G401 (cell line): Measurements from ENCODE around the gene INO80D. TPM values are rescaled to one million over a fixed set of nuclear protein-coding genes. Genes with fewer than 3 reads are reported as not detected.
"Not testable (repeated sequence)": the region's sequence is repeated elsewhere in the genome, so short reads cannot be mapped to it uniquely, and the experiment has no call there.

Source experiments
- DNase-seq: peaks from one replicate; pipeline ENCODE4 v3.0.0-alpha.2; 2015; ENCODE audit warnings: low spot score
- in situ Hi-C: cut with HindIII; loops from 2 replicates; pipeline ENCODE4 v1.10.0; 2016; ENCODE audit warnings: low sequenced_read_pairs, mixed read lengths
- total RNA-seq: library from RNA; depleted of rRNA; stranded (reverse); fragments of >200 nt; shearing (Covaris generic); gene quantifications from 2 replicates; pipeline ENCODE4 v1.2.3, GENCODE V29; 2014

The INO80D gene
- total RNA-seq, 1 experiment from 2014 or later, result 2.7 TPM

DNA sequence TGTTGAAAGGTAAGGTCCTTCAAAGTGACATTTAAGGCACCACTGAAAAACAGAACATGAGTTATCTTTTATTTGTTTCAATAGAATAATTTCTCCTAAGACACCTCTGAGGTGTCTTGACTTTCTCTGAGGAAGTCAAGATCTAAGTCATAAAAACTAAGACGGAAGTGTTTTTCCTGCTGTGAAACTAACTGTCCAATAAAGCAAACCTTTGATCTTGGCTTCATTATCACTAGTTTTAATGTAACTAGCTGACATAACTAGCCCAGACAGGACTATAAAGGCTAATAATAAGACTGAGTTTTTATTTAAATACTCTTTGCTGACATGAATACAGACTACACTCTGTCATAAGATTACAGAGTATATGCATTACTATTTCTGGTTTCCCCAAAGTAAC, 36.6 kb downstream of the INO80D start:
- in situ Hi-C loops, result no loop called here

DNA sequence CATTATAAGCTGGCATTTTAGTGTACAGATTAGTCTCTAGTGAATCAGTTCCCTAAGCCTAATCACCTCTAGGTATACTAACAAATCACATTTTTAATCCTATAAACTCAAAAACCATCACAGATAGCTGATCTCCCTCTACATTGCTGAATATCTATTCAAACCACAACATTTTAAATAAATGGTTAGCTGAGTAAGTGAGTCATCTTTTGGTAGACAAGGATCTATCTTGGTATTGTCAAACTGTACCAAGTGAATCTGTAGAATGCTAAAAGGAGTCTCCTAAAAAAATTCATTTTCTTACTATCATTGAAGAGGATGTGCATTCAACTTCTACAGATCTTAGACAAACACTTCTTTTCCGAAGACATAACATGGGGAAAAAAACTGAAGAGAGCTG, 40.7 kb downstream of the INO80D start:
- in situ Hi-C loops, result no loop called here
- no peak for DNase-seq

More for the DNA sequence above, 36.6 kb downstream of the INO80D start:
- DNase-seq, result no peak

DNA sequence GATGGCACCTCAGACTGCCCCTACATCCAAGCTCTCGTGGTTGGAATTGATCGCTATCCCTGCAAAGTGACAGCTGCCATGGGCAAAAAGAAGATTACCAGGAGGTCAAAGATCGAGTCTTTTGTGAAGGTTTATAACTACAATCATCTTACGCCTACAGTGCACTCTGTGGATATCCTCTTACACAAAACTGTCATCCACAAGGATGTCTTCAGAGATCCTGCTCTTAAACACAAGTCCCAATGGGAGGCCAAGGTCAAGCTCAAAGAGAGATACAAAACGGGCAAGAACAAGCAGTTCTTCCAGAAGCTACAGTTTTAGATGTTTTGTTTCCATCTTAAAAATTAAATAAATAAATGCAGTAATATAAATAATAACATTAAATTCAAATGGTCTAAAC, 45.4 kb downstream of the INO80D start:
- in situ Hi-C loops, result no loop called here
- no peak for DNase-seq

DNA sequence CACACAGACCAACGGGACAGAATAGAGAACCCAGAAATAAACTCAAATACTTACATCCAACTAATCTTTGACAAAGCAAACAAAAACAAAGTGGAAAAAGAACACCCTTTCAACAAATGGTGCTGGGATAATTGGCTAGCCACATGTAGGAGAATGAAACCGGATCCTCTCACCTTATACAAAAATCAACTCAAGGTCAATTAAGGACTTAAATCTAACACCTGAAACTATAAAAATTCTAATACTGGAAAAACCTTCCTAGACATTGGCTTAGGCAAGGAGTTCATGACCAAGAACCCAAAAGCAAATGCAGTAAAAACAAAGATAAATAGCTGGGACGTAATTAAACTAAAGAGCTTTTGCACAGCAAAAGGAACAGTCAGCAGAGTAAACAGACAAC, 50.6 kb downstream of the INO80D start:
- in situ Hi-C loops, DNase-seq: not testable (repeated sequence)

DNA sequence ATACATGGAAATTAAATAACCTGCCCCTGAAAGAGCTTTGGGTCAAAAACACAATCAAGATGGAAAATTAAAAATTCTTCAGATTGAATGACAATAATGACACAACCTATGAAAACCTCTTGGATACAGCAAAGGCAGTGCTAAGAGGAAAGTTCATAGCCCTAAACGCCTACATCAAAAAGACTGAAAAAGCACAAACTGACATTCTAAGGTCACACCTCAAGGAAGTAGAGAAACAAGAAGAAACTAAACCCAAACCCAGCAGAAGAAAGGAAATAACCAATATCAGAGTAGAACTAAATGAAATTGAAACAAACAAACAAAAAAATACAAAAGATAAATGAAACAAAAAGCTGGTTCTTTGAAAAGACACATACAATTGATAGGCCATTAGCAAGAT, 52.5 kb downstream of the INO80D start:
- in situ Hi-C loops, DNase-seq: not testable (repeated sequence)

DNA sequence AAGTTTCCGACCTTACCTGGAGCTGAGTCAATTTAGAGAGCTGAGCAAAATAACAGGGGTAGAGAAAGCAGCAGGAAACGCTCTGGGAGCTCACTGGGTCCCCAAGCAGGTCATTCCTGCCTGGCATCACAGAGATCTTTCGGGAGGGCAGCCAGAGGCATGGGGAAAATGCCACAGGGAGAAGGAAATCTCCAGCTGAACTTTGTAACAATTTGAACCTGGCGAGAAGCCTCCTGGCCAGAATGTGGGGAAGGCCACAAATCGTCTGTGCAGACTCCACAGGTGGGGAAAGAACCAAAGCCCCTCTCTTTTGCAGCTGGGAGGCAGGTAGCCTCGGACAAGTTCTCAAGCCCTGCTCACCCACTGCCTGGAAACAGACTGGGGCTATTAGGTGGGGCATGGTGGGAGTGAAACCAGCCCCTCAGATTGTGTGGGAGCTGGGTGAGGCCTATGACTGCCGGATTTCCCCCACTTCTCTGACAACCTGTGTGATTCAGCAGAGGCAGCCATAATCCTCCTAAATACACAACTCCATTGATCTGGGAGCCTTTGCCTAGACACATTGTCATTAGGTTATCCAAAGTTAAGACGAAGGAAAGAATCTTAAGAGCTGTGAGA, 53.9 kb downstream of the INO80D start:
- in situ Hi-C loops, result no loop called here
- DNase-seq, result no peak

DNA sequence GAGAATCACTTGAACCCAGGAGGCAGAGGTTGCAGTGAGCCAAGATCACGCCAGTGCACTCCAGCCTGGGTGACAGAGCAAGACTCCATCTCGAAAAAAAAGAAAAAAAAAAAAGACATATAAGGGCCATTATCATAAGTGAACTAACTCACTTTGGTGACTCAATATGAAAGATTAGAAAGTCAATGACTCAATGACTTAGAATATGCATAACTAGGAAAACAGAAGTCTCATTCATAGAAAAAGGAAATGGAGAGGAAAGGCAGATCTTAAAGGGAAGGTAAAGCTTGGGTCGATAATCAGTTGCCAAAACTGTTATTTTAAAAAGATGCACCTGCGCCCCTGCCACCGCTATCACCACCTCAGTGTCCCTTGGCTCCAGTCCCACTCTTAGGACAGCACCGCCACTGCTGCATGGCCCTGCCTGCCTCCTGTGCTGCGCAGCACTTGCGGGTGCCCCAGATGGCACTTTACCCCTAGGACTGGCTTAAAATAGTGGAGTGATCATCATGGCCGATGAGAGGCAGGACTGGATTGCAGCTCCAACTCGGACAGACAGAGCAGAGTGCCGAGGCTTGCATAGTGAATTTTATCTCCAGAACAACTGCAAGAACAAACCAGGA, 54.7 kb downstream of the INO80D start:
- DNase-seq, result no peak
- in situ Hi-C loops, result no loop called here

DNA sequence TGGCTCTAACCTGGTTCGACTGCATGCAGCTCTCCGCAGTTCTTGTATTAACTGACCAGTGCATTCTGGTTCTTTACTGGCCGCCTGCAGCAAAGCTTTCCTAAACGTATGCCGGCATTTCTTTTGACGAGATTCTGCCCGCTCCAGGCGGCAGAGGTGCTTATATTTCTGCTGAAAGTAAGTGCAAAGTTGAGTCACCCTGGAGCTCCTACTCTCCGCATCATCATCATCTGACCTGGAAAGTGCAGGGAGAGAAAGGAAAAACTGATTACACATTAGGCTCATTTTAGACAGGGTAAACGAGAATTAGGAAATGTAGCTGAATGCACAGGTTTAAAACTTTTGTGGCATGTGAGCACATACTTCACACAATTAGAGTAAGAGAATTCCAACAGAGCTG, 57.9 kb downstream of the INO80D start:
- DNase-seq, result no peak
- in situ Hi-C loops, result no loop called here

DNA sequence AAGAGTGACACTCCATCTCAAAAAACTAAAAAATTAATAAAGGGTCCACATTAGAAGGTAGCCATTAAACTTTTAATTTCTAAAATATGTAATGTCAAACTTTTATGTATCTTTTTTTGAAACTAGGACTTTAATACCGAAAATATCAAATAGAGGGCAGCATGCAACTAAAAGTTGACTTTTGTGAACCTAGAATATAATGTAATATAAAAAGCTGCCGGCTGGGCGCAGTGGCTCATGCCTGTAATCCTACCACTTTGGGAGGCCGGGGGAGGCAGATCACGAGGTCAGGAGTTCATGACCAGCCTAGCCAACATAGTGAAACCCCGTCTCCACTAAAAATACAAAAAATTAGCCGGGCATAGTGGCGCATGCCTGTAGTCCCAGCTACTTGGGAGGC, 62.8 kb downstream of the INO80D start:
- in situ Hi-C loops, result no loop called here
- no peak for DNase-seq

DNA sequence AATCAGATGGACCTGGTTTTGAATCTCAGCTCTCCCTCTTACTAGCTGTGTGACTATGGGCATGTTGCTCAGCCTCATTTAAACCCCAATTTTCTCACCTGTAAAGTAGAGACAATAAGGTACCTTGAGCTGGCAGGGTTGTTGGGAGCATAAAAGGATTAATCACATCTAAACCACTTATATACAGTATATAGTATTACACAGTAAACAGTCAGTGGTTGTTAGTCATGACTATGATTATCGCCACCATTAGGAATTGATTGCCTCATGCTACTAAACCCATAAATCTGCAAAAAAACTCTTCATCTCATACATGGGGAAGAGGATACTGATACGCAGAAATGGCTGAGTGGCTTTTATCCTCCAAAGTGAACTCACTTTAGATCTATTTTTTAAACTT, 65.8 kb downstream of the INO80D start:
- in situ Hi-C loops, result no loop called here
- DNase-seq, result no peak

DNA sequence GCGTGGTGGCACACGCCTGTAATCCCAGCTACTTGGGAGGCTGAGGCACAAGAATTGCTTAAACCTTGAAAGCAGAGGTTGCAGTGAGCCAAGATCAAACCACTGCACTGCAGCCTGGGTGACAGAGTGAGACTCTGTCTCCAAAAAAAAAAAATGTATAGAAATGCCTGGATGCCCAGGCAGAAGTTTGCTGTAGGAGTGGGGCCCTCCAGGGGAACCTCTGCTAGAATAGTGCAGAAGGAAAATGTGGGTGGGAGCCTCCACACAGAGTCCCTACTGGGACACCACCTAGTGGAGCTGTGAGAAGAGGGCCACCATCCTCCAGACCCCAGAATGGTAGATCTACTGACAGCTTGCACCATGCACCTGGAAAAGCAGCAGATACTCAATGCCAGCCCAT, 70.2 kb downstream of the INO80D start:
- in situ Hi-C loops, DNase-seq: not testable (repeated sequence)

DNA sequence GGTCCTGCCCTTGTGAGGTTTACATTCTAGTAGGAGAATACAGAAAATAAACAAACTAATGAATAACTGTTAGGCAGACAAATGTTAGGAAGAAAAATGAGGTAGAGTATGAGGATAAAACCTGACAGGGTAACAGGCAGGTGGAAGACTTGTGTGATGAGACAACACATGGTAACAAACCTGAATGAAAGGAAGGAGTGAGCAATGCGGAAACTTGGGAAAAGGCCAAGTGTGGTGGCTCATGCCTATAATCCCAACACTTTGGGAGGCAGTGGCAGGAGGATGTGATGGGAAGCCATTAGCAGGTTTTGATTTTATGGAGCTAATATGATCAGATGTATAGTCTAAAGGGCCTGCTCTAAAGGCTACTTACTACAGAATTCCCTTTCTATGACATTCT, 74.2 kb downstream of the INO80D start:
- no peak for DNase-seq
- in situ Hi-C loops, result no loop called here

DNA sequence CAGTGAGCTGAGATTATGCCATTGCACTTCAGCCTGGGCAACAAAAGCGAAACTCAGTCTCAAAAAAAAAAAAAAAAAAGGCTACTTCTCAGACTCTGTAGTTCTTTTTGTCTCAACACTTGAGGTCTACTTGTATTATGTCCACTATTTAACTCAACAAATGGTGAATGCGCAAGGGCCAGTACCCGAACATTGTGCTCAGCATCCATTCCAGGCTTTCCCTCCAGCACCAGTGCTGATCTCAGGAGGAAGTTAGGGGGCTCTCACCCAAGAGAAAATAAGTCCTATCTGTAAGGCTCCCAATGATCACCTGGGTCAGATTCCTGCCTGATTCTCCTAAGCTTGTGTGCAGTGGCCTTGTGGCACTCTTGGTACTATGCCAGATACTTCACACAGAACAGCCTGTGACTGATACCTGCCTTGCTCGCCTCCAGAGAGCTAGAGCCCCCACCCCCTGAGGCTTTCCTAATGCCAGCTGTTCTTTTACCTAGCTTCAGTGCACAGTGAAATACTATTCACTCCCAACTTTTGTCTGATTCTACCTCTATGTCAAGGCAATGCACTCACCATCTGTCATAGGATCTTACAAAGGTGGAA, 74.9 kb downstream of the INO80D start:
- no peak for DNase-seq
- in situ Hi-C loops, result no loop called here

DNA sequence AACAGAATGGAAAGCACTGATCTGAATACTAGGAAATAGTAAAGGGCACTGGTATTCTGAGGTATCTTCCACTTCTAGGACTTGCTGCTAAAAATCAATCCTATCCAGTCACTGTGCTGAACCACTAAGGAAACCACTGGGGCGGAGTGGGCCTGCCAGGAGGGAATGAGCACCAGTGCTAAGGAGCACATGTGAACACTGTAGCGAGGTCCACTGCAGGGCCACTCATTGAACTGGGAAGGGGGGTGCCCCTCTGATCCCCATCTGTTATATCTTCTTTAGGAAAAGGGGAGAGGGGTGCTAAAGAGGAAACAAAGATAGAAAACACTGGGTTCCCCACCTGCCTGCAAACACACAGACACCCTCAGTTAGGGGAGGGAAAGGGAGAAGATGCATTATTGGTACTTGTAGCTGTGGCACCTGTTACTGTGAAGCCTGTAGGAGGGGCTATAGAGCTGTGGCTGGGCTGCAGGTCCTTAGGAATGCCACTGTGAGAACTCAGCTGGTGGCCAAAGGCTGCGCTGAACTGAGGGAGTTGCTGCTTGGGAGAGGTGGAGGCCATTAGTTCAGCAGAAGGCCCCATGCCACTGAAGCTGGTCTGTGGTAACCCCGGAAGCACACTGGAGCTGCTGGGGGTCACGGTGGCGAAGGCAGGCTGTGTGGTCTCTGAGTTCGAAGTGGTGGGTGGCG, 81.8 kb downstream of the INO80D start:
- DNase-seq, result no peak
- in situ Hi-C loops, result no loop called here

DNA sequence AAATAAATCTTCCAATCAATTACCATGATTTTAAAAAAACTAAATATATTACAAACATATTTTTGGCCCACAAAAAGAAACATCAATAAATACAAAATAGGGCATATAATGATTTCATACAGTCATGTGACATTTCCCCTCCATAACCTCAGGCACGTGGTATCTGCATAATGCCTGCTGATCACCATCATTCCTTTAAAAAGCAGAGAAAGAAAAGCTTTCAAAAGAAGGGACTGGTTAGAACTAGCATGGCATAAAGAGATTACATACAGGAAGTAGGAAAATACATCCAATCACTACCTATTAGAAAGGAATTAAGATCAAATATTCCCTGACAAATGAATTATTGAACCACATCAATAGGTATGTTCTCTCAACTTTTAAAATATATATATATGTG, 83.5 kb downstream of the INO80D start:
- no peak for DNase-seq
- in situ Hi-C loops, result no loop called here

DNA sequence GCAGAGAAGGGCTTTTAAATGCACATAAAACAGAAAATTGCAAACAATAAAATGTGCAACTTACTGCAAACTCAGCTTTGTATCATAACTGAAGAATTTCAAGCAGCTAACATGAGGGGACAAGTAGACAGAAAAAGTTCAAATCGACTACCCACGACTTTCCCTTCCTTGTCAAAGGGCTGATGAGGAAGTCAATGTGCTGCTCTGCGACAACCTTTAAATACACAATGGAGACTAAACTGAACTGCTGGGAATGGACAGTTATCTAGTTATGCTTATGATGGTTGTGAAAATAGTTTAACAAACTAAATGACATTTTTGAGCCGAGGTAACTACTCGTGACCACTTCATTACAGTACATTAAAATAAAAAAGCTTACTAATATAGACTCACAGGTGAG, 84.1 kb downstream of the INO80D start:
- DNase-seq, result no peak
- in situ Hi-C loops, result no loop called here

DNA sequence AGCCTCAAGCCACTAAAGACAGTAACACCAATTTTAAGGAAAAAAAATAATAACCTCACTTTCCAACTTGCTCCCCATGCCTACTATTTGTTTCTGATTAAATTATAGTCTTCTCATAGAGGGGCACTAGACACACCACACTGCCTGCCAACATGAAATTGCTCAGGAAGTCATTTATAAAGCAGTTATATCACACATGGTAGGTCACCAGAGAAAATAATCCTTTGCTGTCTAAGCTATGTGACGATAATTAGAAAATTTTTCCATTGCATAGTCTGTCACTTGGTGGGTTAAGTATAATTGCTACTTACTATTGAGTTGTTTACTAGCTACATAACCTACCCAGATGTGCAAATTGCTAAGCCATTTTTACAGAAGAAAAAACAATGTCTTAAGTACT, 85.2 kb downstream of the INO80D start:
- in situ Hi-C loops, result no loop called here
- DNase-seq, result no peak

DNA sequence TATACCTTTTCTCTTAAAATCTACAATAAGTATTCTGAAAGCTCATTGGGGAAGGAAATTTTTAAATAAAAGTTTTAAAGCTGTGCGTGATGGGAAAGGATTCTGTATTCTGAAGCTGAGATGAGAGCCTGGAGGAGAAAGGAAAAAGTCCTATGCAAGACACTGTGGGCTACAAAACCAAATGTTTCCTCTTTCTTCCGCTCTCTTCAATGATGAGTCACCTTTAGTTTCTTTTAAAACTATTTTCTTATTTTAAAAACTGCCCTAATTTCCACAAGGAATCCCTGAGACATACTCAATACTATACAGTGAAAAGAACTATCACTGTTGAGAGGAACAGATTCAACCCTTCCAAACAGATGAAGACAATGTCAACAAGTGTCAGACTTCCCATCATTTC, 87.4 kb downstream of the INO80D start:
- in situ Hi-C loops, result no loop called here

DNA sequence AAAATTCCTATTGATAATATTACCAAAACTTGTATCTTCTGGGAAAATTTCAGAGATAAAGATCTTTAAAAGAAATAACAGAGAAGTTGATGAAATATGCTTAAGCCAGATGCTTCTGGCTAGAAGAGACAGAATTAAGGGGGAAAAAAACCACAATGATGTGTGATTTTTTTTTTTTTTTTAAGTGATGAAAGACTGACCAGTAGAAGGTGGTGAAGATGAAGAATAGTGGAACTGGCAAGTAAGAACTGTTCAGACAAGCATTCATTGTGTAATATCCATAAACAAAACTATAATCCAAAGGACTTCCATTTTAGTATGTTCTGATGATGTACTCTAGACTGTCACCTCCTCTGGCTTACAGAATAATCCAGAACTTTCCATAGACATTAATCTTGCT, 89.8 kb downstream of the INO80D start:
- no peak for DNase-seq
- in situ Hi-C loops, result no loop called here

More for the DNA sequence above, 87.4 kb downstream of the INO80D start:
- no peak for DNase-seq

DNA sequence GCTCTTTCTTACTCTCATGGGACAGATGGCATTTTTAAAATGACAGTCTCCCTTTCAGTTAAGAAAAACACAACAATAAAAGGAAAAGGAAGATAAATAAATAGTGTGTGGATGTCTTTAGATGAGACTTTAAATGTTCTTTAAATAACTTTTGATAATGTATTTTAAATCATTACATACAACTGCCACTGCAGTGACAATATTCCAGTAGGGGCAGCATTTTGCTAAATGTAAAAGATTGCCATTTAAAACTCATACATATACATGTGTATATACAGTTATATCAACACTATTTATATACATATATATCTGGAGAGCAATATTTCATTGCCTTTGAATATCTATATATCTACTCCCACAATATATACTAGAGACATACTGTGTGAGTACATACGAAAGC, 90.7 kb downstream of the INO80D start:
- in situ Hi-C loops, result no loop called here
- no peak for DNase-seq
